Esophagus squamous epithelium (tissue), 5 donors: ENCODE results near the gene CEP95. TPM values are rescaled to one million over a fixed set of nuclear protein-coding genes. Genes with fewer than 3 reads are reported as not detected.

Source experiments
- DNase-seq: peaks from one replicate; lab custom pipeline; 2025; lab: John Stamatoyannopoulos, UW
- H3K27ac ChIP-seq, 4 donors: fragments of 200-600 bp; sonication (generic); one replicate each; pipeline ENCODE4 v1.5.1; 2016 to 2019; ENCODE audit warnings: mild to moderate bottlenecking in 1 of 4
- H3K27me3 ChIP-seq, 4 donors: fragments of 200-600 bp; sonication (generic); 1 replicate in 3 of 4; 2 replicates in 1 of 4; pipeline versions ENCODE4 v1.5.1 to v1.6.0; 2017 to 2021; ENCODE audit warnings: antibody characterized with exemption in 1 of 4
- H3K36me3 ChIP-seq, 3 donors: fragments of 200-600 bp; sonication (generic); one replicate each; pipeline ENCODE4 v1.5.1; 2016 to 2019
- H3K4me1 ChIP-seq, 3 donors: fragments of 200-600 bp; sonication (generic); one replicate each; pipeline ENCODE4 v1.5.1; 2017 to 2019
- H3K4me3 ChIP-seq, 4 donors: fragments of 200-600 bp; sonication (generic); 1 replicate in 3 of 4; 2 replicates in 1 of 4; pipeline ENCODE4 v1.5.1; 2016 to 2019; ENCODE audit warnings: mild to moderate bottlenecking in 2 of 4, moderate library complexity in 1 of 4
- H3K9me3 ChIP-seq, 3 donors: fragments of 200-600 bp; sonication (generic); one replicate each; pipeline ENCODE4 v1.5.1; 2016 to 2019
- CTCF ChIP-seq, 6 experiments: fragments of 450-650 bp in 4 of 6; fragments of 200-600 bp in 2 of 6; sonication (generic) in 2 of 6; IDR thresholded peaks; one replicate each; pipeline ENCODE4 v1.5.1; 2016 to 2019; ENCODE audit warnings: antibody characterized with exemption in 6 of 6, mild to moderate bottlenecking in 4 of 6, moderate library complexity in 4 of 6
- POLR2A ChIP-seq, 4 donors: fragments of 450-650 bp; IDR thresholded peaks; one replicate each; pipeline ENCODE4 v1.6.1; 2017; ENCODE audit warnings: antibody characterized with exemption in 4 of 4, mild to moderate bottlenecking in 4 of 4, moderate library complexity in 3 of 4
- WGBS, 2 donors: methylation state at CpG; one replicate each; pipeline ENCODE4 v1.1.5; 2018; 5-methylcytosine and 5-hydroxymethylcytosine counted together
- intact Hi-C: fragments of 100-400 bp; cut with DNase I; formaldehyde crosslinking; loops from one replicate; pipeline ENCODE4 v1.15.0; 2022
- total RNA-seq, 4 donors: library from RNA; depleted of rRNA; stranded (reverse); fragments of >200 nt; gene quantifications; one replicate each; pipeline ENCODE4 v1.1.0, GENCODE V29; 2016
- donor health status: DM: yes; HTN: yes; CAD: no.

The CEP95 gene
- total RNA-seq, 4 donors from 2014 or later: 10.3 to 44.1 (median 23.6) TPM

DNA sequence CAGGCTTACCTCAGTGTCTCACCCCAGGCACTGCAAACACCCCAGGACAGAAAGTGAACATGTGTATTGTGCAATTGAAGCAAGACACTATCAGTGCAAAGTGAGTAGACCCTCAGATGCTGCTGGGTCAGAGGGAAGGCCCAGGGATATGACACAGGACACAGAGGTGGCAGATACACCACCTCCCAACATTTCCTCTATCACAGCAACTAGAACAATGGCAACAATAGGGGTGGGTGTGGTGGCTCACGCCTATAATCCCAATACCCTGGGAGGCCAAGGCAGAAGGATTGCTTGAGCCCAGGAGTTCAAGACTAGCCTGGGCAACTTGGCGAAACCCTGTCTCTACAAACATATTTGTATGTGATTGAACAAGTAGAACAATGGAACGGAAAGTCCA, 35.3 kb upstream of the CEP95 start:
- Histone ChIP-seq H3K27me3 (no peaks in the 10 kb centered on the region), H3K4me1 (no peaks in the 10 kb centered on the region), H3K36me3 (no peaks in the 10 kb centered on the region), H3K27ac (no peak overlapping the region), H3K4me3 (no peak overlapping the region), H3K9me3 (no peaks in the 10 kb centered on the region)
- no peak for DNase-seq
- no peak for TF ChIP-seq POLR2A (IDR thresholded peaks at IDR 0.05)
- TF ChIP-seq CTCF (IDR thresholded peaks at IDR 0.05): no peak
- 72 to 81% methylated on average over 3 of the region's 3 CpGs for WGBS, 2 donors
- intact Hi-C loops: no loop called here

- DNase-seq: no peak
- WGBS, 2 donors: 83 to 94% methylated on average over 2 of the region's 2 CpGs
- no peak overlapping the region for H3K4me3 ChIP-seq
- H3K4me1 ChIP-seq: no peaks in the 10 kb centered on the region
- intact Hi-C loops: no loop called here
- H3K27ac ChIP-seq: no peak overlapping the region
- no peak for TF ChIP-seq POLR2A (IDR thresholded peaks at IDR 0.05)
- TF ChIP-seq CTCF (IDR thresholded peaks at IDR 0.05): no peak
- peaks cover 0 to 5% (median 0%) of the 10 kb centered on the region in 3 donors for H3K36me3 ChIP-seq
- H3K27me3 ChIP-seq: no peaks in the 10 kb centered on the region
- H3K9me3 ChIP-seq: no peaks in the 10 kb centered on the region
Observed at GRCh38 chr17:64472564-64472963, 34.2 kb upstream of the CEP95 start.

- TF ChIP-seq CTCF (IDR thresholded peaks at IDR 0.05): no peak
- no peak for TF ChIP-seq POLR2A (IDR thresholded peaks at IDR 0.05)
- intact Hi-C loops: no loop called here
- Histone ChIP-seq H3K4me1 (no peaks in the 10 kb centered on the region), H3K27ac (no peak overlapping the region), H3K4me3 (no peak overlapping the region), H3K36me3 (peaks cover 0 to 52% (median 12%) of the 10 kb centered on the region in 3 donors), H3K9me3 (no peaks in the 10 kb centered on the region), H3K27me3 (no peaks in the 10 kb centered on the region)
- DNase-seq: no peak
- WGBS, 2 donors: 12 to 50% methylated on average over 1 of the region's 1 CpG
Observed at GRCh38 chr17:64477849-64478248, 28.9 kb upstream of the CEP95 start.

GRCh38 chr17:64480951-64481350, 25.8 kb upstream of the CEP95 start:
- peaks cover 2 to 83% (median 18%) of the 10 kb centered on the region in 3 donors for H3K36me3 ChIP-seq
- WGBS, 2 donors: 90 to 92% methylated on average over 1 of the region's 1 CpG

DNA sequence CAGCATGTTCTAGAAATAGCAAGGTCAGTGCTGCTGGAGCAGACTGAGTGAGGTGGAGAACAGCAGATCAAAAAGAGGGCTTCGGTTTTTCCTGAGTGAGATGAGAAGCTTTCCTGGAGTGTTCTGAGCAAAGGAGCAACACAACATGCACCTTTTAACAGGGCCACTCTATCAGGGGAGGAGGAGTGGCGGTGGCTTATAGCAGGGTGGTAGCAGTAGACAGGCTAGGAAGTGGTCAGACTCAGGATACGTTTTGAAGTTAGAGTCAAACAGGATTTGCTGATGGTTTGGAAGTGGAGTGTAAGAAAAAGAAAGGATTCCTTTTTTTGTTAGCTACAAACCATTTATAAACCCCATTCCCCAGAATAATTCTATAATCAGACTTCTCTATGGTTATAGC, 22.4 kb upstream of the CEP95 start:
- H3K27me3 ChIP-seq: no peaks in the 10 kb centered on the region
- H3K4me3 ChIP-seq: no peak overlapping the region
- no peaks in the 10 kb centered on the region for H3K9me3 ChIP-seq
- intact Hi-C loops: no loop called here
- TF ChIP-seq CTCF (IDR thresholded peaks at IDR 0.05): no peak
- no peak for TF ChIP-seq POLR2A (IDR thresholded peaks at IDR 0.05)
- DNase-seq: no peak
- H3K4me1 ChIP-seq: no peaks in the 10 kb centered on the region
- 82 to 89% methylated on average over 3 of the region's 3 CpGs for WGBS, 2 donors
- H3K36me3 ChIP-seq: peaks cover 2 to 98% (median 18%) of the 10 kb centered on the region in 3 donors
- no peak overlapping the region for H3K27ac ChIP-seq

More at GRCh38 chr17:64480951-64481350, 25.8 kb upstream of the CEP95 start:
- intact Hi-C loops: no loop called here
- Histone ChIP-seq H3K4me3 (no peak overlapping the region), H3K4me1 (no peaks in the 10 kb centered on the region), H3K9me3 (no peaks in the 10 kb centered on the region), H3K27ac (no peak overlapping the region), H3K27me3 (no peaks in the 10 kb centered on the region)
- no peak for DNase-seq
- TF ChIP-seq CTCF (IDR thresholded peaks at IDR 0.05) (no peak), POLR2A (IDR thresholded peaks at IDR 0.05) (no peak)
